ENCODE results near the gene PDPN. TPM values are rescaled to one million over a fixed set of nuclear protein-coding genes. Genes with fewer than 3 reads are reported as not detected.

The PDPN gene
- total RNA-seq, 1 donor from 2014 or later = 4.3 TPM

DNA sequence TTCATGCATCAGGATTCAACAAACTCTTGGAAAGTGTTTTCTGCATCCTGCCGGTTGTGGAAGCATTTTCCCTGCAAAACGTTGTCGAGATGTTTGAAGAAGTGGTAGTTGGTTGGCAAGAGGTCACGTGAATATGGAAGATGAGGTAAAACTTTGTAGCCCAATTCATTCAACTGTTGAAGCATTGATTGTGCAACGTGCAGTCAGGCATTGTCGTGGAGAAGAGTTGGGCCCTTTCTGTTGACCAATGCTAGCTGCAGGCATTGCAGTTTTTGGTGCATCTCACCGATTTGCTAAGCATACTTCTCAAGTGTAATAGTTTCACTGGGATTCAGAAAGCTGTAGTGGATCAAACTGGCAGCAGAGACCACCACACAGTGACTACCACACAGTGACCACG, 59.4 kb downstream of the PDPN start:
- TF ChIP-seq, protein P1, sequence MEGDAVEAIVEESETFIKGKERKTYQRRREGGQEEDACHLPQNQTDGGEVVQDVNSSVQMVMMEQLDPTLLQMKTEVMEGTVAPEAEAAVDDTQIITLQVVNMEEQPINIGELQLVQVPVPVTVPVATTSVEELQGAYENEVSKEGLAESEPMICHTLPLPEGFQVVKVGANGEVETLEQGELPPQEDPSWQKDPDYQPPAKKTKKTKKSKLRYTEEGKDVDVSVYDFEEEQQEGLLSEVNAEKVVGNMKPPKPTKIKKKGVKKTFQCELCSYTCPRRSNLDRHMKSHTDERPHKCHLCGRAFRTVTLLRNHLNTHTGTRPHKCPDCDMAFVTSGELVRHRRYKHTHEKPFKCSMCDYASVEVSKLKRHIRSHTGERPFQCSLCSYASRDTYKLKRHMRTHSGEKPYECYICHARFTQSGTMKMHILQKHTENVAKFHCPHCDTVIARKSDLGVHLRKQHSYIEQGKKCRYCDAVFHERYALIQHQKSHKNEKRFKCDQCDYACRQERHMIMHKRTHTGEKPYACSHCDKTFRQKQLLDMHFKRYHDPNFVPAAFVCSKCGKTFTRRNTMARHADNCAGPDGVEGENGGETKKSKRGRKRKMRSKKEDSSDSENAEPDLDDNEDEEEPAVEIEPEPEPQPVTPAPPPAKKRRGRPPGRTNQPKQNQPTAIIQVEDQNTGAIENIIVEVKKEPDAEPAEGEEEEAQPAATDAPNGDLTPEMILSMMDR (IDR thresholded peaks at IDR 0.05; ENCODE audit: unreplicated experiment) = no peak
- no peaks in the 10 kb centered on the region for H3K9me3 Mint-ChIP-seq (ENCODE audit: unreplicated experiment)
- H3K27ac Mint-ChIP-seq (ENCODE audit: unreplicated experiment) = no peak overlapping the region

DNA sequence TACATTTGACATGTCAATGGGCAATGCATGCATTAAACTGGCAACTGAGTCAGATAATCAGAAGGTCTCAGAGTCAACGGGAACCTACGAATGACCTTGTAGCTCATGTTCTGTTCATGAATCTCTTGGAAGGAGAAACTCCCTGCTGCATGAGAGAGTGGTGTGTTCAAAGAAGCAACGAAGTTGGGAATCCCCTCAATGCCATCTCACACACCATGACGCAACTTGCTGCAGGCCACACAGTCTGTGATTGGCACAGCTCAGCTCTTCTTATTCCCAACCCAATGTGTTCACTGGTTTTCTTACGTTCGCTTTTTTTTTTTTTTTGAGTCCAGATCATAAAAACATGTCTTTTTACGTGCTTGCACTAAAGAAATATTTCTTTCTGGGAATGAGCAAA, 62.9 kb downstream of the PDPN start:
- Mint-ChIP-seq H3K9me3 (ENCODE audit: unreplicated experiment) (no peaks in the 10 kb centered on the region), H3K27me3 (ENCODE audit: unreplicated experiment) (peaks cover 5% of the 10 kb centered on the region), H3K27ac (ENCODE audit: unreplicated experiment) (no peak overlapping the region), H3K4me3 (ENCODE audit: unreplicated experiment) (no peak overlapping the region), H3K36me3 (ENCODE audit: low read depth, unreplicated experiment) (no peaks in the 10 kb centered on the region), H3K4me1 (ENCODE audit: unreplicated experiment) (no peaks in the 10 kb centered on the region)
- no peak for DNase-seq (ENCODE audit: low spot score)
- TF ChIP-seq, protein P1 (IDR thresholded peaks at IDR 0.05; ENCODE audit: unreplicated experiment) = no peak

More for the DNA sequence above, 59.4 kb downstream of the PDPN start:
- Mint-ChIP-seq H3K4me1 (ENCODE audit: unreplicated experiment) (peaks cover 8% of the 10 kb centered on the region), H3K27me3 (ENCODE audit: unreplicated experiment) (peaks cover 6% of the 10 kb centered on the region), H3K4me3 (ENCODE audit: unreplicated experiment) (no peak overlapping the region), H3K36me3 (ENCODE audit: low read depth, unreplicated experiment) (no peaks in the 10 kb centered on the region)
- no peak for DNase-seq (ENCODE audit: low spot score)

- TF ChIP-seq, protein P1 (IDR thresholded peaks at IDR 0.05; ENCODE audit: unreplicated experiment) = no peak
- no peaks in the 10 kb centered on the region for H3K36me3 Mint-ChIP-seq (ENCODE audit: low read depth, unreplicated experiment)
- no peaks in the 10 kb centered on the region for H3K4me1 Mint-ChIP-seq (ENCODE audit: unreplicated experiment)
- H3K4me3 Mint-ChIP-seq (ENCODE audit: unreplicated experiment) = no peak overlapping the region
- no peaks in the 10 kb centered on the region for H3K27me3 Mint-ChIP-seq (ENCODE audit: unreplicated experiment)
- no peaks in the 10 kb centered on the region for H3K9me3 Mint-ChIP-seq (ENCODE audit: unreplicated experiment)
- no peak for DNase-seq (ENCODE audit: low spot score)
- no peak overlapping the region for H3K27ac Mint-ChIP-seq (ENCODE audit: unreplicated experiment)
Measured at GRCh38 chr1:13651279-13651678, 67.6 kb downstream of the PDPN start.

GRCh38 chr1:13652238-13652637, 68.6 kb downstream of the PDPN start:
- Mint-ChIP-seq H3K27ac (ENCODE audit: unreplicated experiment) (no peak overlapping the region), H3K9me3 (ENCODE audit: unreplicated experiment) (no peaks in the 10 kb centered on the region), H3K36me3 (ENCODE audit: low read depth, unreplicated experiment) (no peaks in the 10 kb centered on the region), H3K4me3 (ENCODE audit: unreplicated experiment) (no peak overlapping the region), H3K4me1 (ENCODE audit: unreplicated experiment) (no peaks in the 10 kb centered on the region), H3K27me3 (ENCODE audit: unreplicated experiment) (no peaks in the 10 kb centered on the region)
- TF ChIP-seq, protein P1 (IDR thresholded peaks at IDR 0.05; ENCODE audit: unreplicated experiment) = no peak
- DNase-seq (ENCODE audit: low spot score) = no peak

GRCh38 chr1:13661539-13661938, 77.9 kb downstream of the PDPN start:
- peaks cover 4% of the 10 kb centered on the region for H3K36me3 Mint-ChIP-seq (ENCODE audit: low read depth, unreplicated experiment)
- no peaks in the 10 kb centered on the region for H3K4me1 Mint-ChIP-seq (ENCODE audit: unreplicated experiment)
- no peak for DNase-seq (ENCODE audit: low spot score)
- no peaks in the 10 kb centered on the region for H3K27me3 Mint-ChIP-seq (ENCODE audit: unreplicated experiment)
- TF ChIP-seq, protein P1 (IDR thresholded peaks at IDR 0.05; ENCODE audit: unreplicated experiment) = no peak
- no peak overlapping the region for H3K4me3 Mint-ChIP-seq (ENCODE audit: unreplicated experiment)
- H3K27ac Mint-ChIP-seq (ENCODE audit: unreplicated experiment) = no peak overlapping the region
- peaks cover 5% of the 10 kb centered on the region for H3K9me3 Mint-ChIP-seq (ENCODE audit: unreplicated experiment)

All from endothelial cell (in vitro differentiated cells).